Upper lobe of left lung (tissue), 6 donors: Measurements from ENCODE around the gene GPD2. TPM values are rescaled to one million over a fixed set of nuclear protein-coding genes. Genes with fewer than 3 reads are reported as not detected.

ENCODE experiments used
- ATAC-seq, 2 donors: fragments of 200-7000 bp; cut with Tn5 transposase; one replicate each; pipeline ENCODE4 v1.9.1; 2022; ENCODE audit warnings: mild to moderate bottlenecking in 2 of 2, moderate library complexity in 2 of 2; ENCODE audit not compliant: low FRiP score in 2 of 2
- DNase-seq, 2 donors: peaks; one replicate each; pipeline ENCODE4 v3.0.0-alpha.2; 2019 to 2020
- H3K27ac ChIP-seq, 4 donors: fragments of 200-600 bp; sonication (generic); one replicate each; pipeline ENCODE4 v1.5.1; 2016 to 2019
- H3K27me3 ChIP-seq, 4 donors: fragments of 200-600 bp; sonication (generic); one replicate each; pipeline ENCODE4 v1.5.1; 2017 to 2019
- H3K36me3 ChIP-seq, 4 donors: fragments of 200-600 bp; sonication (generic); one replicate each; pipeline ENCODE4 v1.5.1; 2016 to 2019
- H3K4me1 ChIP-seq, 4 donors: fragments of 200-600 bp; sonication (generic); one replicate each; pipeline ENCODE4 v1.5.1; 2018 to 2019
- H3K4me3 ChIP-seq, 4 donors: fragments of 200-600 bp; sonication (generic); one replicate each; pipeline ENCODE4 v1.5.1; 2017 to 2019; ENCODE audit warnings: mild to moderate bottlenecking in 2 of 4, moderate library complexity in 1 of 4
- H3K9me3 ChIP-seq, 4 donors: fragments of 200-600 bp; sonication (generic); one replicate each; pipeline ENCODE4 v1.5.1; 2018 to 2019
- EP300 ChIP-seq, 4 donors: sonication (generic); formaldehyde crosslinking; IDR thresholded peaks; one replicate each; pipeline ENCODE4 v1.5.1; 2017; ENCODE audit warnings: antibody characterized with exemption in 4 of 4, control low read depth in 2 of 4
- POLR2A ChIP-seq, 4 donors: fragments of 450-650 bp; IDR thresholded peaks; one replicate each; pipeline ENCODE4 v1.5.1; 2016 to 2017; ENCODE audit warnings: antibody characterized with exemption in 4 of 4, mild to moderate bottlenecking in 2 of 4
- POLR2AphosphoS5 ChIP-seq, 2 donors: sonication (generic); formaldehyde crosslinking; IDR thresholded peaks; one replicate each; pipeline ENCODE4 v1.5.1; 2017; ENCODE audit warnings: antibody characterized with exemption in 2 of 2
- WGBS, 2 donors: methylation state at CpG; one replicate each; pipeline ENCODE4 v1.1.5; 2017 to 2018; 5-methylcytosine and 5-hydroxymethylcytosine counted together
- total RNA-seq, 6 donors: library from RNA; depleted of rRNA in 4 of 6; stranded (reverse); fragments of >200 nt in 4 of 6; gene quantifications; one replicate each; pipeline versions ENCODE4 v1.1.0 to v1.2.1, GENCODE V29; 2016 to 2021
- TF ChIP-seq, protein P1 (sequence below), 6 experiments: fragments of 450-650 bp in 4 of 6; fragments of 200-600 bp in 2 of 6; sonication (generic) in 2 of 6; IDR thresholded peaks; one replicate each; pipeline ENCODE4 v1.5.1; 2016 to 2019; ENCODE audit warnings: antibody characterized with exemption in 6 of 6
- donor health status: DM: no; HTN: no; CAD: no; lungs with moderate emphysema.
- donor health status: DM: no; HTN: yes; CAD: no; lungs with severe emphysema.

Gene GPD2
- total RNA-seq, 6 donors from 2014 or later = 37.6 to 142 (median 44.2) TPM

DNA sequence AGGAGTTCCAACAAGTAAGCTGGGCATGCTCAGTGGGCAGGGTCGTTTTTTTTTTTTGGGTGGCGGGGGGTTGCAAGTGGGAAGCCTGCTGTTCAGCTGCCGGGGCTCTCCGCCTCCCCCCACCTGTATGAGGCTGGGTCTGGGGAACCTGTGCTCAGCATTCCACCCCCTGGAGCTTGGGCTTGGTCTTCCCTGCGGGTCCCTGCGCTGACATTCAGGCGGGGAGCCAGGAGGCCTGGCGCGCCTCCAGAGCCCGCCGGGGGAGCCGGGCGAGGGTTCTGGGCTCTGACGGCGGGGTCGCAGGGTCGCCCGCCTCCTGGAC, 822 bp upstream of the GPD2 start:
- 2 to 10% methylated on average over 2 to 7 of the region's 18 CpGs for WGBS, 2 donors
- H3K4me1 ChIP-seq = peaks cover 36 to 50% (median 40%) of the 10 kb centered on the region in 4 donors
- H3K36me3 ChIP-seq = no peaks in the 10 kb centered on the region
- TF ChIP-seq, protein P1, sequence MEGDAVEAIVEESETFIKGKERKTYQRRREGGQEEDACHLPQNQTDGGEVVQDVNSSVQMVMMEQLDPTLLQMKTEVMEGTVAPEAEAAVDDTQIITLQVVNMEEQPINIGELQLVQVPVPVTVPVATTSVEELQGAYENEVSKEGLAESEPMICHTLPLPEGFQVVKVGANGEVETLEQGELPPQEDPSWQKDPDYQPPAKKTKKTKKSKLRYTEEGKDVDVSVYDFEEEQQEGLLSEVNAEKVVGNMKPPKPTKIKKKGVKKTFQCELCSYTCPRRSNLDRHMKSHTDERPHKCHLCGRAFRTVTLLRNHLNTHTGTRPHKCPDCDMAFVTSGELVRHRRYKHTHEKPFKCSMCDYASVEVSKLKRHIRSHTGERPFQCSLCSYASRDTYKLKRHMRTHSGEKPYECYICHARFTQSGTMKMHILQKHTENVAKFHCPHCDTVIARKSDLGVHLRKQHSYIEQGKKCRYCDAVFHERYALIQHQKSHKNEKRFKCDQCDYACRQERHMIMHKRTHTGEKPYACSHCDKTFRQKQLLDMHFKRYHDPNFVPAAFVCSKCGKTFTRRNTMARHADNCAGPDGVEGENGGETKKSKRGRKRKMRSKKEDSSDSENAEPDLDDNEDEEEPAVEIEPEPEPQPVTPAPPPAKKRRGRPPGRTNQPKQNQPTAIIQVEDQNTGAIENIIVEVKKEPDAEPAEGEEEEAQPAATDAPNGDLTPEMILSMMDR (IDR thresholded peaks at IDR 0.05) = no peak
- TF ChIP-seq EP300 (IDR thresholded peaks at IDR 0.05) (no peak), POLR2A (IDR thresholded peaks at IDR 0.05) (no peak), POLR2AphosphoS5 (IDR thresholded peaks at IDR 0.05) (no peak)
- DNase-seq = no peak
- H3K4me3 ChIP-seq = peak overlapping the region; percentile 29 to 73 (median 56)
- H3K27ac ChIP-seq = peak overlapping the region; percentile 94 to 97 (median 96)
- no peaks in the 10 kb centered on the region for H3K27me3 ChIP-seq
- ATAC-seq = peak in 1 of 2 donors; percentile 13
- no peaks in the 10 kb centered on the region for H3K9me3 ChIP-seq

DNA sequence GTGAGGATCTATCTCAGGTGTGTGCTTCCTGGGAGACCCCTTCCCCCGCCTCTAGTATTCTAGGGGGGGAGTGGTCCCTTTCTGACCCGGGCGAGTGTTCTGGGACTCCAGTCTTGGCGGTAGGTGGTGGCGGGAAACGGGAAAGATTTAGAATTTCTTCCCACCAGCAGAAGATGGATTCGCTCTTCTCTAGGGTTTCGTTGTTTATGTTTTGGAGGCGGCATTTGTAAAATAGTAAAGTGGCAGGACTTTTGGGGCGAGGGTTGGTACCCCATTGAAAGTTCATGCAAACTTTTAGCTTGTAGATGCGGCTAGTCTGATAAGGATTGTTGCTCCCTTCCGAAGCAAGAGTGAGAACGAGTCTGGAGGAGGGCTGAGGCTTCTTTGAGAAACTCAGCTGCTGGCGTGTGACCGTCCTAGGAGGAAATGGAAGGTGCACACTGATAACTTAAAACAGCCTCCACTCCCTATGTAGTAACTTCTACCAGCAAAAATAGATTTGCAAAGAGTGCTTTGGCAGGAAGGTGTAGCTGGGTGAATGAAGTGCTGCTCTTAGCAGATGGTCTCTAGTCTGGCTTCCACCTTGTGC, 412 bp downstream of the GPD2 start:
- peak in 1 of 2 donors; percentile 20 for ATAC-seq
- peak in 1 of 2 donors; percentile 35 for DNase-seq
- WGBS, 2 donors = 0% methylated on average over 14 to 15 of the region's 15 CpGs

DNA sequence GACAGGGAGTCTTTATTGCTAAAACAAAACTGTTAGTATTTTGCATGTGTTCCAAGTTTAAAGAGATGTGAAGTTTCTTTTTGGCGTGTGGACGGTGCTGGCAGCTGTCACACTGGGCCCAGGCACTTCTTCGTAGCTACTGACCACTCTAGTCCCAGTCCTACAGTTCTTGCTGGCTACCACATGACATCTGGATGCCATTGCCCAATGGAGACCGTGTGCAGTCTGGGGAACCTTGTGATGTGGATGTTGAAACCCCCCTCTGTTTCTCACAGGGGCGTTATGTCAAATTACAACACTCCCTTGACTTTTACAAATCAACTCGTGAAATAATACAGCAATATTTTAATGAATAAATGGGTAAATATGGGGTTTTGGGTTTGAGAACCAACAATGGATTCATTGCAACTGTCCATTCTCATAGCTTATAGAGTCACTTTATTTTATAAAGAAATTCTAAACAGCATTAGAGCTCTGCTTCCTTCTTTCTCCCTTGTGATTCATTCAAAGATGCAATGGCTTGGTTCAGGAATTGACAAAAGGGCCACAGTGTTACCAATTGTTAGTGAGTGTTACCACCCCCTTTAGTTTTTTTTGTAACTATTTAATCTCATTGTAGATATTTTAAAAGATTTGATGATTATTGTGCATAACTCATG, 1.2 kb downstream of the GPD2 start:
- WGBS, 2 donors = 12 to 23% methylated on average over 6 of the region's 6 CpGs
- Histone ChIP-seq H3K4me1 (peaks cover 24 to 38% (median 34%) of the 10 kb centered on the region in 4 donors), H3K4me3 (peak overlapping the region in 3 of 4 donors; percentile 50 to 73 (median 63)), H3K9me3 (no peaks in the 10 kb centered on the region), H3K27ac (peak overlapping the region; percentile 94 to 97 (median 96)), H3K27me3 (no peaks in the 10 kb centered on the region), H3K36me3 (no peaks in the 10 kb centered on the region)
- TF ChIP-seq EP300 (IDR thresholded peaks at IDR 0.05) (peak in 1 of 4 donors; percentile 15), POLR2AphosphoS5 (IDR thresholded peaks at IDR 0.05) (peak; percentile 28 to 79), POLR2A (IDR thresholded peaks at IDR 0.05) (peak in 2 of 4 donors; percentile 42 to 82)
- TF ChIP-seq, protein P1 (IDR thresholded peaks at IDR 0.05) = no peak
- DNase-seq (peak in 1 of 2 donors; percentile 68), ATAC-seq (peak; percentile 46 to 62)

More for the DNA sequence above, 412 bp downstream of the GPD2 start:
- H3K9me3 ChIP-seq = no peaks in the 10 kb centered on the region
- TF ChIP-seq POLR2A (IDR thresholded peaks at IDR 0.05) (peak in 2 of 4 donors; percentile 1 to 42), POLR2AphosphoS5 (IDR thresholded peaks at IDR 0.05) (no peak), EP300 (IDR thresholded peaks at IDR 0.05) (no peak)
- TF ChIP-seq, protein P1 (IDR thresholded peaks at IDR 0.05) = no peak
- H3K36me3 ChIP-seq = no peaks in the 10 kb centered on the region
- peaks cover 24 to 38% (median 34%) of the 10 kb centered on the region in 4 donors for H3K4me1 ChIP-seq
- H3K4me3 ChIP-seq = peak overlapping the region; percentile 28 to 73 (median 56)
- H3K27ac ChIP-seq = peak overlapping the region; percentile 94 to 97 (median 96)
- no peaks in the 10 kb centered on the region for H3K27me3 ChIP-seq

DNA sequence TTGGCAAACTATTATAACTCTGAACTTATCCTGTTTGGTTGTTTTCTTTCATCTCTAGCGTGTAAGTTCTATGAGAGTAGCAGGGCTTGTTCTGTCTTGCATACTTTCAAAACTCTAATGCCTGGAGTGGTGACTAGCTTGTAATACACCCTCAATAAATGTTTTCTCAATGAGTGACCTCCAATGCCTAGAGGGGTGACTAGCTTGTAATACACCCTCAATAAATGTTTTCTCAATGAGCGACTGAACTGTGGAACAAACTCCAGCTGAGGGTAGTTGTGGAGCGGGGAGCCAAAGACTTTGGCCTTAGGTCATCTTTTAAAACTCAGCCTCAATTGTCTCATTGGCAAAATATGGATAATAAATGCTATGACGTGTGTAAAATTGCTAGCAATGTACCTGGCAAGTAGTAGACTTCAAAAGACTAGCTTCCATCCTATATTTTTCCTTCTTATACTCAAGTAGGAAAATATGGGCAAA, 1.8 kb downstream of the GPD2 start:
- DNase-seq (no peak), ATAC-seq (no peak)
- WGBS, 2 donors = 83 to 89% methylated on average over 4 of the region's 4 CpGs
- H3K4me3 ChIP-seq = peak overlapping the region in 2 of 4 donors; percentile 63 to 73
- no peaks in the 10 kb centered on the region for H3K27me3 ChIP-seq
- TF ChIP-seq EP300 (IDR thresholded peaks at IDR 0.05) (no peak), POLR2A (IDR thresholded peaks at IDR 0.05) (no peak), POLR2AphosphoS5 (IDR thresholded peaks at IDR 0.05) (no peak)
- H3K9me3 ChIP-seq = no peaks in the 10 kb centered on the region
- peaks cover 24 to 38% (median 34%) of the 10 kb centered on the region in 4 donors for H3K4me1 ChIP-seq
- H3K27ac ChIP-seq = peak overlapping the region in 3 of 4 donors; percentile 94 to 97 (median 95)
- no peaks in the 10 kb centered on the region for H3K36me3 ChIP-seq

DNA sequence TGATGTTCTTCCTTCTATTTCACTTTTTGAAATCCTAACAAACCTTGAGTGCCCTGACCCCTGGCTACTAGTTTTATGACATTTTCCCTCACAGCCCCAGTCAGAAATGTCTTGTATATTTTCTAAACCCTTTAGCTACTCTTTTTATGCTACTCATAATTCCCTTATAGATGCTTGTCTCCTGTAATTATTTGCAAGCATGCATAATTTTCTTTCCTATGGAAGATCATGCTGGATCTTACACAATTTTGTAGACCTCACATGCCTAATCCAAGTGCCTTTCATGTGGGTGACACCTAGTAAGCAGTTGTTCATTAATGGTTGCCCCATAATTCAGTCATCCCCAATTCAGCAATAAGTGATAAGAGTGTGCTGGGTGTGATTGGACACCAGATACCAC, 6.9 kb downstream of the GPD2 start:
- no peak for ATAC-seq

More for the DNA sequence above, 6.9 kb downstream of the GPD2 start:
- H3K4me1 ChIP-seq = peaks cover 7 to 19% (median 13%) of the 10 kb centered on the region in 4 donors
- H3K36me3 ChIP-seq = no peaks in the 10 kb centered on the region
- H3K4me3 ChIP-seq = no peak overlapping the region
- no peak overlapping the region for H3K27ac ChIP-seq
- no peak for TF ChIP-seq POLR2AphosphoS5 (IDR thresholded peaks at IDR 0.05)
- TF ChIP-seq, protein P1 (IDR thresholded peaks at IDR 0.05) = no peak
- no peak for TF ChIP-seq POLR2A (IDR thresholded peaks at IDR 0.05)
- no peak for TF ChIP-seq EP300 (IDR thresholded peaks at IDR 0.05)
- H3K9me3 ChIP-seq = no peaks in the 10 kb centered on the region
- no peak for DNase-seq
- H3K27me3 ChIP-seq = no peaks in the 10 kb centered on the region
